AG10803 (cell line): ENCODE data around the gene DDAH1.

Source experiments
- DNase-seq: peaks from one replicate; pipeline ENCODE4 v3.0.0; 2010; ENCODE audit warnings: low read depth
- H3K4me3 ChIP-seq: 2 replicates; pipeline ENCODE4 v1.5.1; 2011; ENCODE audit warnings: mild to moderate bottlenecking, low read length, control low read depth
- CTCF ChIP-seq: conservative IDR thresholded peaks from 2 replicates; pipeline ENCODE4 v1.5.1; 2011; ENCODE audit warnings: mild to moderate bottlenecking, low read length, control low read depth, inconsistent platforms

The DDAH1 gene

GRCh38 chr1:85363092-85363491 lies 101.9 kb downstream of the DDAH1 start:
- TF ChIP-seq CTCF, result no peak
- no peak for DNase-seq
- no peak overlapping the region for H3K4me3 ChIP-seq

- no peak for DNase-seq
- no peak for TF ChIP-seq CTCF
- H3K4me3 ChIP-seq, result no peak overlapping the region
These were observed 103.2 kb downstream of the DDAH1 start for GRCh38 chr1:85361606-85362296.

- no peak overlapping the region for H3K4me3 ChIP-seq
- DNase-seq, result peak; percentile 84
- no peak for TF ChIP-seq CTCF
These were observed 104.0 kb downstream of the DDAH1 start for GRCh38 chr1:85360730-85361493.

GRCh38 chr1:85359874-85360721 lies 104.9 kb downstream of the DDAH1 start:
- TF ChIP-seq CTCF, result no peak
- DNase-seq, result peak; percentile 35

GRCh38 chr1:85358702-85359438 lies 106.1 kb downstream of the DDAH1 start:
- DNase-seq, result no peak
- TF ChIP-seq CTCF, result no peak
- no peak overlapping the region for H3K4me3 ChIP-seq

More at GRCh38 chr1:85359874-85360721, 104.9 kb downstream of the DDAH1 start:
- no peak overlapping the region for H3K4me3 ChIP-seq

- H3K4me3 ChIP-seq, result no peak overlapping the region
- DNase-seq, result no peak
These were observed 107.1 kb downstream of the DDAH1 start for GRCh38 chr1:85357817-85358216.

More at GRCh38 chr1:85357817-85358216, 107.1 kb downstream of the DDAH1 start:
- TF ChIP-seq CTCF, result no peak
